DMS53 treated with DMSO at 0.1 percent for 48 hours (cell line): ENCODE data around the gene OPCML.

Source experiments
- DNase-seq: peaks from one replicate; lab custom pipeline; 2025; ENCODE audit not compliant: unreplicated experiment; lab: John Stamatoyannopoulos, UW

Gene OPCML

DNA sequence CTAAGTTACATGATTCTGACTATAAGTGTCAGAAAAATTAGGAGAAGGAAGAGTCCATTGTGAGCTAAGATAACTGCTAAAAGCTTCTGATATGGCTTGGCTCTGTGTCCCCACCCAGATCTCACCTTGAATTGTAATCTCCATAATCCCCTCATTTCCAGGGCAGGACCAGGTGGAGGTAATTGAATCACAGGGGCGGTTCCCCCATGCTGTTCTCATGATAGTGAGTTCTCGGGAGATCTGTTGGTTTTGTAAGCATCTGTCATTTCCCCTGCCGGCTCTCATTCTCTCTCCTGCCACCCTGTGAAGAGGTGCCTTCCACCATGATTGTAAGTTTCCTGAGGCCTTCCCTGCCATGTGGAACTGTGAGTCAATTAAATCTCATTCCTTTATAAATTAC, 230.2 kb downstream of the OPCML start:
- DNase-seq: no peak

DNA sequence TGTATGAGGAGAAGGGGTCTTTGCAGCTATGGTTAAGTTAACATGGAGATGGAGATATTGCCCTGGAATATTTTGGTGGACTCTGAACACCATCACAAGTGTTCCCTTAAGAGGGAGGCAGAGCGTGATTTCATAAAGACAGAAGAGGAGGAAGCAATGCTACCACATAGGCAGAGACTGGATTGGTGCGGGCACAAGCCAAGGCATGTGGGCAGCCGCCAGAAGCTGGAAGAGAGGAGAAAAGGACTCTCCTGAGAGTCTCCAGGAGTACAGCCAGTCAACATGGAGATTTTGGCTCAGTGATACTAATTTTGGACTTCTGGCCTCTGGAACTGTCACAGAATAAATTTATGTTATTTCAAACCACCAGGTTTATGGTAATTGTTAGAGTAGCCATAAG, 231.6 kb downstream of the OPCML start:
- no peak for DNase-seq

DNA sequence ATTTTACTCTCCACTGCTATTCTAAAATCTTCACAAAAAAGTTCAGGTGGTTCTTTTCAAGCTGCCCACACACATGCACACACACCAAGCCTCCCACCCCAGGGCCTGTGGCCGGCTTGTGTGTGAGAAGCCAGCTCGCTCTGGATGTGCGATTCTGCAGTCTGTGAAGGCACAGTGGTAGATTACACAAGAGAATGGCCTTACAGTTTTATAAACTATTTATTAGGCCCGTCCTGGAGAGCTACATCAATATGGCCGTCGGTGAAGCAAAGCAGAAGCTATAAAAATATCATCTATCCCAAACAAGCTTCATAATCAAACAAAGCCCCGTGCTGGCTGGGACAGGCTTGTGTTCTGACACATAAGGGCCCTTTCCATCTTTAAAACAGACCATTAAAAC, 240.5 kb downstream of the OPCML start:
- no peak for DNase-seq

DNA sequence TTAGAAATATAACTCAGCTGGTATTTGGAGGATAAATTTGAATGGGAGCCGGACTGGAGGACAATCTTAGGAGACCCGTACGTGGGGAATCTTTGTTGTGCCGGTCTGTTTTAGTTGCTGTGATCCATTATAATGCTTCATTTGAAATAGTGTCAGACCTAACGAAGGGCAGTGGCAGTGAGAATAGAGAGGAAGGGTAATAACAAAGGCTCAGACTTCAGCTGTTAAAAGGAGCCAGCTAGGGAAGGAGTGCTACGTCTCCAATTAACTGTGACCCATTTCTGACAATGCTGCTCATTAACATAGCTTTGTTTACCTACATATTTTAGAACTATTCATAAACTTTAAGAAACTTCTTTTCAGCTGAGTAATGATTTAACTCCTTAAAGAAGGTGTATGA, 246.9 kb downstream of the OPCML start:
- no peak for DNase-seq

DNA sequence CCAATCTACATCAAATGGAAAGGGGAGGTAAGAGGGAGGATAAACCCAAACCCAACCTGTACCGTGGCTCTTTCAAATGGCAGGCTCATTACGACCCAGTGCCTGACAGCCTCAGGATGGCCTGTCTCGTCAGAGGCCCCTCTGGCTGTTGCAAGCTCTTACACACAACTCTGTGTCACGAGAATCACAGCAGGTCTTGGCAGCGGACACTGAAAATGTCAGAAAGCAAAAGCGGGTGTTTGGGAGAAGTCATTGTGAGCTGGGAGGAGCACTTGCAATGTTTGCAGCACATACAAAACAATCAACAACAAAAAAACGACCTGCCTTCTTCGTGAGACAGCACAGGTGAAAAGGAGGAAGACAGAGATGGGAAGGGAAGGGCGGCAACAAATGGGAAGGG, 248.1 kb downstream of the OPCML start:
- DNase-seq: no peak

DNA sequence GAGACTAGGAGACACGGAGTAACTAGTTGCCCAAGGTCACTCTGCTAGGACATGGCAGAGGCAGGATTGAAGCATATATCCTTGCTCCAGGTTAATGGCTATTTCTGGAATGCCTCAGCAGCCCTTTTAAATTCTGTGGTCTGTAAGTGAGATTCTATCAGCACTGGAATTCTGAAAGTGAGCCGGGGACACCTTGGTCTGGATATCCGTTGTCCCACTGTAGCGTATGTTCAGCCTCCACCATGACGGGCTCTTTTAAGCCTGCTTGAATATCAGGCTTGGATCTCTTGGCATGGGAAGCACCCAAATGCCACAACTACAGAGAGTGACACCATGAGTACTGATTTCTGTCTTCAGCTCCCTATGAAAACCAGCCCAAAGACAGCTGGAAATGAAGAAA, 254.4 kb downstream of the OPCML start:
- no peak for DNase-seq

DNA sequence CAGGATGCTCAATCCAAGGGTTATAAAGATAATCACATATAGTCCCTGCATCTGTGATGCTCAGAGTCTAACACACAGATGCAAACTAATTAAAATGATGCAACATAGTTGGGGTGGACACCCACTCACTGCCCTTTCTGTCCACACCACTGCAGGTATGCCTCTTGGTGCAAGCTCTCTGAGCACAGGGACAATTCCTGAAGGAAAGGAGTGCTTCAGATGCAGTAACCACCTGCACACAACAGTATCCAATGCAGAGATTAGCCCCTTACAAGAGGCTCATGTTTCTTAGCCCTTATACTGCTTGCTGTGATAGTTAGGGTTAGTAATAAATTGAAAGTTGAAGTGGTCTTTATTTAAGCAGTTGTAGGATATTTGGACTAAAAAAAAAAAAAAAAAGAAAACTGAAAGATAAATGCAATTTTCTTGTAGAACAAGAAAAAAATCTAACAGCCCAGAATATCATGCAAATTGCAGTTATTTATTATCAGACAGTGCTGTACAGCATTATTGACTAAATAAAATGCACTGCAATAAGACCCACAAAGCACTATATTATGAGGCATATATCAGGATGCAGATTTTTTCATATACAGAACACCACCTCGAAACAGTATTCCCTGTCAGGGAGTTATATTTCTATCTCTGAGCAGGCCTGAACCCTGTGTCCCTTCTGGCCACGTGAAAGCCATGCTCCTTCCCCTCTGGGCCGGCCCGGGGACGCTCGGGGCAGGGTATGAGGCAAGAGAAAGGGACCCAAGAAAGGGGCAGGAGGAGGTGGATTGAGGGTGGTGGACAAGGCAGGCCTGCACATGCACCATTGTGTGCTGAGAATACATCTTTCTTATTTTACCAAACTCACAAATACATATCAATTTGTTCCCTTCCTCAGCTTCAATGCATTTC, 260.2 kb downstream of the OPCML start:
- no peak for DNase-seq

DNA sequence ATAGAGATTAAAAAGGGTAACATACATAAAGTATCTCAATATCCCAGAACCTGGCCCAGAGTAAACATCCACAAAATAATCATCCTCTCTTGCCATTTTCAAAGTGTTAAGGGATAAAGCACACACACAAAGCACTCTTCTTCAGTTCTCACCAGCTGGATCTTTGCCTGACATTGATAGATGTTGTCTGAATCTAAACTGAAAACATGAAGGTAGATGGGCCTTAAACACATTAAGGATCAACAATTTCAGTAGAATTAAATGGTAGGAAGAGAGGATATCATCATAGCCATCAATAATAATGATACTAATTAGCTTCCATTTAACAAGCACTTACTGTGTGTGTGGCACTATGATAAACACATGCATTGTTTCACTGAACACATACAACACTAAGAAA, 261.1 kb downstream of the OPCML start:
- no peak for DNase-seq

DNA sequence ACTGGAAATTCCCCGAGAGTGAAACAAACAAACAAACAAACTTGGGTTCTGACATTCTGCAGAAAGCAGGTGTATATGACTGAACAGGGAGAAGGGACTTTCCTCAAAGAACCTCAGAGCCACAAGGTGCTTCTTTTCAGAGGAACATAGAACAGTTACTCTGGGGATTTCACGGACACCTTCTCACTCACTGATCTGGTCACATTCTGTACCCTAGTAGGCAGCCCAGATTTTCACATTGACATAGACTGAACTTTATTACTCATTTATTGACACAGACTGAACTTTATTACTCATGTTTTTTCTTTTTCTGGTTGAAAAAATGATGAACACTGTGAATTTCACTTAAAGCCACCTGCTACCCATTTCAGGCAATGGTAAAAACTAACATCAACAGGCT, 263.0 kb downstream of the OPCML start:
- no peak for DNase-seq

DNA sequence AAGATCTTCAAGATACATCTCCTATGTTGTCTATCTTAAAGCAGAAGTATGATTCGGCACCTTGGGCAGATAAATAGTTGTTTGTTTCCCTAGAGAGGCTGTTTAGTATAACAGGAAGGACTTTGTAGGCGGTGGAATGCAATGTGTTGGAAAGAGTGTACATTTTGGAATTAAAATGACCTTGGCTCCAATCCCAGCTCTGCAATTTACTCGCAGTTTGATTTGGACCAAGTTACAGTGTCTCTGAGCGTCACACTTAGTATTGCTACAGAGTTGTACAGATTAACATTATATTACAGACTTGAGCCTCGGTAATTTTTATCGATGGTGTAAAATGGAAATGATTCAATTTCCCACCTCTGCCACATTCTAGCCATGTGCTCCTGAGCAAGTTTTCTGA, 265.3 kb downstream of the OPCML start:
- no peak for DNase-seq

DNA sequence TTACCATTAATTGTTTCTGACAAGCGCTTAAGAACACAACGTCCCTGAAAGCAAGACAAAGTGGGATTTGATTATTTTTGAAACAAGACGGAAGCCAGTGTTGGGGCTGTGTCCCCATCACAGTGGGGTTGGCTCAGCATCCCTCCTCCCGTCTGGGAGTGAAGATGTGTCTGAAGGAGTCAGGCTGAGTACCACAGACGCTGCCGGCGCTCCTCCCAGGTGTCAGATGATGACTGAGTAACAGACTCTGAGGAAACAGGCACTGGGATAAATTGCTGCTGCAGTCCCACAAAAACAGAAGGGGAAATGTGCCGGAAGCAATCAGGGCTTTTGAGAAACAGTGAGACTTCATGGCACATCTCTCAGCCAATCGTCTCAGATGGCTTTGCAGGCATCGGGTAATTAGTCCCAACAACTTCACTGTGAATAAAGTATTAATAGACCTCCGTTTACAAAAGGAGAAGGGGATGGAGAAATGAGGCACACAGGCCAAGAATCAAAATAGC, 266.7 kb downstream of the OPCML start:
- DNase-seq: no peak

DNA sequence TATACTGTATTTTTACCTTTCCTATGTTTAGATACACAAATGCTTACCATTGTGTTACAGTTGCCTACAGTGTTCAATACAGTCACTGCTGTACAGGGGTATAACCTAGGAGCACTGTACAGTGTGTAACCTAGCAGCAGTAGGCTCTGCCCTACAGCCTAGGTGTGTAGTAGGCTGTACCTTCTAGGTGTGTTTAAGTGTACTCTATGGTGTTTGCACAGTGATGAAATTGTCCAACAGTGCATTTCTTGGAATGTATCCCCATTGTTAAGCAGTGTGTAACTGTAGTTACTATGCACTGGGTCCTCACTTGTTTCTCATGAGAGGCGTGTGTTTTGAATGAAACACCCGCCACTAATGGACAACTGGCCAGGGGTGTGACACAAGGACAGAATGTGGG, 269.0 kb downstream of the OPCML start:
- no peak for DNase-seq

DNA sequence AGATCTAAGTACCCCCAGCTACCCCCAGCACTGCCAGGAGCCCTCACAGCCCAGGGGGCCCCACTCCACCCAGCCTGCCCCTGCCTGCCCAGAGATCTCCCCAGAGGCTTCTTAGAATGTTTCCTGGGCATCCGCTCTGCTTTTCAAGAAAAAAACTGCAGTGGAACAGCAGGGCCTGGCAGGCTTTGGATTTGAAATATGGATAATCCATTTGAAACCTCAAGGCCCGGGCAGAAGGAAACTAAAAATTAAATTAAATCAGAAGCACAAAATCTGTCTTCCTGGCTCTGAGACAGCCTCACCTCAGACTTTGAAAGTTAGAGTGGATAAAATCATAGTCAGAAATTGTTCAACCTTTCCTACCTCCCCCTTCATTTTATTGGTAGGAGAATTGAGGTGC, 273.6 kb downstream of the OPCML start:
- no peak for DNase-seq

DNA sequence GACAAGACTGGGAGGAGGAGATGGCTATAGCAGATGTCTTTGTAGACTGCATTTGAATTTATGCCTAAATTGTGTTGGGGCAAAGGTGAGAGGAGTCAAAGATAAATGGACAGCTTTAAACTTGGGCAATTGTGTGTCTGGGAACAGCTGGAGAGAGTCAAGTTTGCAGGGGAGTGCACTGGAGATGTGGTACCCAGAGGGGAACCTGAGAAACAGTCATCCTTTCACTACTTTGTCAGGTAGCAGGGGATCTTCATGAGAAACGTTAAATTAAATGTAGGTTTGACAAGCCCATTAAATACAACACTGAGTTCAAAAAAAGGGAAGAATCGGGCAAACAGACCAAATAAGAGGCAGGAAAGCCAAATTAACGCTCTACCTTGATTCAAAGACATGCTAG, 277.7 kb downstream of the OPCML start:
- no peak for DNase-seq

DNA sequence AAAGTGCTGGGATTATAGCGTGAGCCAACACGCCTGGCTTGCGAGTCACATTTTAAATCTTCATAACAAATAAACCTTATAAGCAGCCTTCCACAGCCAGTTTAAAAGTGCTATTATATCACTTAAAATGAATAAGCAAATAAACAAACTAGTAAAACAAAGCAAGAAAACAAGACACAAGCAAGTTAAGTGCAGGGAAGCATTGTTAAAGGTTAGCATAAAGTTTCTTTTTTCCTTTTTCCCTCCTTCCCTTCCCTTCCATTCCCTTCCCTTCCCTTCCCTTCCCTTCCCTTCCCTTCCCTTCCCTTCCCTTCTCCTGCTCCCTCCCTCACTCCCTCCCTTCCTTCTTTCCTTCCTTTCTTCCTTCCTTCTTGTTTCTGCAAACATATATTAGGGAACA, 278.7 kb downstream of the OPCML start:
- DNase-seq: no peak

DNA sequence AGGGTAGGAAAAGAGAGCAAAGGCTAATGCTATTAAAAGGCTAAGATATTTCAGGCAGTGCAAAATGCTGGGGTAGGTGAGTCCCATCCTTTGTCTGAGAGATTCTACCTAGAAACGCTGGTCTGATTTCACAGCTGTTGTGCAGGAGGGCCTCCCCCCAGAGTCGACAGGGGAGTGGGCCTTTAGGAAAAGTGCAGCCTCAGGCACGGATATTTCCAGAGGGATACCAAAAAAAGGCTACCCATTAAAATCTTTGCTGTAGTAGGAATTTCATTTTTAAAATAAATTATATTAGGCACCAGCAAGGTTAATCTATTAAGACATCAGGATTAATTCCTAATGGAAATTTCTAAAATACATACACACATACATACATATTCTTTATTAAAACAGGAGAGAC, 280.5 kb downstream of the OPCML start:
- DNase-seq: no peak

DNA sequence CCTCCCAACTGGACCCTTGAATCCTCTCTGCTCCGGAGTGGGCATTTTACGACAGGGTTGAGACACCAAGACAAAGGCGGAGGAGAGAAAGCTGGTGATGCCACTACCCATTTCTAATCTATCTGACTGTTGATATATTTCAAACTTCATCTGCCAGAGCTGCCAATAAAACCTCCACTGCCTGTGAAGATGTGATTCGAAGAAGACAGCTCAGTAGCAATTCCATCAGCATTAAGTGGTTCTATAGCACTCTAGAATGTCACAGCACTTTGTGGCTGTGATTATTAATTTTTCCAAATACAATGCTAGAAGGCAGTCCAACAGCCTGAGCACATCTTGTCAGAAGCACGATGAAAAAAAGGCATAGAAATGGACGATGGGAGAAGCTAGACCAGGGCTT, 282.8 kb downstream of the OPCML start:
- no peak for DNase-seq

DNA sequence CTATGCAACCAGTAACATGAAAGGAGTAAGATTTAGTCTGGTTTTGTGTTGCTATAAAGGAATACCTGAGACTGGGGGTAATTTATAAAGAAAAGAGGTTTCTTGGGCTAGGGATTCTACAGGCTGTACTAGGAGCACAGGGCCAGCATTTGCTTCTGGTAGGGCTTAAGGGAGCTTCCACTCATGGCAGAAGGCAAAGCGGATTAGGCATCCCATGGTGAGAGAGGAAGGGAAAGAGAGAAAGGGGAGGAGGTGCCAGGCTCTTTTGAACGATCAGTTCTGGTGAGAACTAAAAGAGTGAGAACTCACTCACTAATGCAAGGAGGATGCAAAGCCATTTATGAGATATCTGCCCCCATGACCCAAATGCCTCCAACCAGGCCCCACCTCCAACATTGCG, 283.2 kb downstream of the OPCML start:
- no peak for DNase-seq

DNA sequence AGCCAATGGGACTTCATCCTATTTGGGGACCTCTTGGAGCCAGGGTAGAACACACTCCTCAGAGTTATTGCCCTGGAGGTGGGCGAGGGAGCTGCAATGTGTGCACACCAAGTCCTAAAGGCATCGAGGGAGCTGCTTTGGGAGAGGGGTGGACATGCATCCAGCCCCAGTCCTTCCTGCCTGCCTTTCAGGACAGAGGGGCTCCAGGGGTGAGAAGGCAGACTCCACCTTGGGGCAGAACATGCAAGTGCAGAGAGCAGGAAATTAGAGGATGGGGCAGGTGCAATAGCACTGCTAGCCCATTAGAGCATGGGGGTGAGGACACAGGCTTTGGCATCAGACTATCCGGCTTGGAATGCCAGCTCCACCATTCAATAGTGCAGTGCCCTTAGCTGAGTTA, 288.5 kb downstream of the OPCML start:
- no peak for DNase-seq

DNA sequence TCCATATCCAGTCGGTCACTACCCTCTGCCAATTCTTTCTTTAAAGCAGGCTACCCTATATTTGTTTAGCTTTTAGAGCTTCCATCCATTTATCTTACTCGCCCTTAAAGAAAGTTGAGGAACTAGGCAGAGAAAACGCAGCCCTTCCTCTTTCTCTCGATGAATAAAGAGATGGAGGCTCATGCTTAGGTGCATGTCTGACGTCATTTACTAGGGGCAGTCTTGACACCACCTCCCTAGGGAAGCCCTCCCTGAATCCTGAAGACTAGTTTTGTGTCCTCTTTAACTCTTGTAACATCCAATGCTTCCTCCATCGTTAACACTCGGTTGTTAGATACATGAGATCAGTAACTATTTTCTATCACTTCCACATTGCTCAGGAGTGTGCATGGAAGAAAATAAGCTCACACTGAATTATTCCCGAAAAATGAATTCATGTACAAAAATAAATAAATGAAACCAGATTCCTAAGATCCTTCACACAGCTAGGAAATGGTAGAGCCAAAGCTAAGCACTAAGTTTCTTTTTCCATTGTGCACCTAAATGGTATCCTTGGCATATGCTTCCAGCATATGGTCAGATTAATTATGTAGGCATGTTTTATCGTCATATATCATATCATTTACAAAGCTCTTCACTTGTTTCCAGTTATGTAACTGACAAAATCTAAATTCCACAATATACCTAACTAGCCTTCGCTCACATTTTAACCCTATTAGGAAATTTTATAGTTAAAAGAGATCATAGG, 291.2 kb downstream of the OPCML start:
- no peak for DNase-seq

DNA sequence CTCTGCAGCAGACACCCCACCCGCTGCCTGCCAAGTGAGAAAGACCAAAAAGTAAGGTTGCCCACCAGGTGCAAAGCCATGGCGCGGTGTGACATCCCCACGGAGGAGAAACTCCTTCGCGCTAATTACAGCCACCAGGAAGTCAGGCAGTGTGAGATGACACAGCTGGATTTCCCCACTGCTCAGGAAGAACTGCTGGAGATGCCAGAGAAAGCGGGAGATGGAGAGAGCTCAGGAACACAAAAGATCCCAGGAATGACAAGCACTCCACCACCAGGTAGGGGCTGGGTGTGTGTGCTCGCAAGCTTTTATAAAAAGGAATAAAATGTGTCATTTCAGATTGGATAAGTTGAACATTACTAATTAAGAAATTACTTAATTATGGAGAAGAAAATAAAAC, 292.7 kb downstream of the OPCML start:
- no peak for DNase-seq

DNA sequence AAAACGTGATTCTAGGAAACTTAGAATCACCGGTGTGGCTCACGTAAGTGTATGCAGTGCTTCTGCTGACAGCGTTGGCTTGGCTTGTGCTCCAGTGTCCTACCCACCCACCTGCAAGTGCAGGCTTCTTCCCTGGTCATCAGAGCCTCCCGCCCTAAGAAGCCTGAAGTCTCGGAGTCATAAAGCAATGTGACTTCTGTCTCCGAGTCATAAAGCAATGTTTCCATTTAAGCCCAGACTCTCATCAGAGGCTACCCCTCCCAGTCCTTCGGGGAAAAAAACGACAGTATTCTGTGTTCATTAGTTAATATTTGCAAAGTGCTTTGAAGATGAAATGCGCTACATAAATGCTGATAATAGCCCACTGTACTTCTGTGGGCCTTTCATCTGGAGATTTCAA, 293.8 kb downstream of the OPCML start:
- DNase-seq: no peak
